HL-60 (cell line): Measurements from ENCODE around the gene RNGTT.

Source experiments
- DNase-seq, 2 experiments: peaks; one replicate each; pipeline ENCODE4 v3.0.0-alpha.2; 2010 to 2020; ENCODE audit warnings: low read depth in 1 of 2, low spot score in 1 of 2
- H3K27ac ChIP-seq: fragments of 250-450 bp; sonication (Bioruptor Pico); replicated peaks from 2 replicates; pipeline ENCODE4 v1.5.1; 2020; ENCODE audit warnings: mild to moderate bottlenecking, moderate library complexity
- H3K27me3 ChIP-seq: fragments of 250-450 bp; sonication (Bioruptor Pico); 2 replicates; pipeline ENCODE4 v1.5.1; 2021; ENCODE audit warnings: mild to moderate bottlenecking, moderate library complexity; ENCODE audit not compliant: insufficient read depth, poor library complexity, severe bottlenecking
- H3K4me3 ChIP-seq: replicated peaks from 2 replicates; pipeline ENCODE4 v1.5.1; 2011; ENCODE audit warnings: mild to moderate bottlenecking, control low read depth, low read length; ENCODE audit not compliant: insufficient read depth
- GABPA ChIP-seq: IDR thresholded peaks from 2 replicates; pipeline ENCODE4 v1.6.1; 2012; ENCODE audit warnings: low read depth
- POLR2AphosphoS5 ChIP-seq: IDR thresholded peaks from 2 replicates; pipeline ENCODE4 v1.6.1; 2012; ENCODE audit warnings: low read depth
- SPI1 ChIP-seq: IDR thresholded peaks from 2 replicates; pipeline ENCODE4 v1.6.1; 2012; ENCODE audit warnings: low read depth, mild to moderate bottlenecking, borderline replicate concordance
- TF ChIP-seq, protein P1 (sequence below): IDR thresholded peaks from 2 replicates; pipeline ENCODE4 v1.6.1; 2012; ENCODE audit warnings: low read depth; ENCODE audit not compliant: insufficient replicate concordance
- TF ChIP-seq, protein P2 (sequence below): IDR thresholded peaks from one replicate; pipeline ENCODE4 v1.5.1; 2011; ENCODE audit warnings: low read length, control low read depth, inconsistent platforms; ENCODE audit not compliant: insufficient read depth

The RNGTT gene

DNA sequence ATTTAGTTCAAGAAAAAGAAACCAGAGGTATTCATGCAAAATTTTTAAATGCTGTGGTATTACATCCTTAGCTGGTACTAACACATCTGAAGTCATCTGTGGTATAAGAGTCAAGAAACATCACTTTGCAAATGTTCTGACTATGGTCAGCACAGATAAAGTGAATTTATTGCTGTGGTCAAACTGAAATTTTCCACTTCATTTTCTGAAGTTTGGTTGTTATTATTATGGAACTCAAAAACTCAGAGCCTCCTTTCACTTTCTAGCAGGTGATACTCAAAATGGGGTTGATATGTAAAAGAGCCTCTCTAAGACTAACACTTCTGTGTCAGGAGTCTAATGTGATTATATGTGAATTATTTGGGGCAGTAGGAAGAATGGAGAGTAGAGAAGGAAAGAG is 257.8 kb downstream of the RNGTT start:
- H3K27me3 ChIP-seq = no peaks in the 10 kb centered on the region
- H3K4me3 ChIP-seq = no peak overlapping the region
- no peak for DNase-seq
- H3K27ac ChIP-seq = no peak overlapping the region
- TF ChIP-seq SPI1 = no peak

DNA sequence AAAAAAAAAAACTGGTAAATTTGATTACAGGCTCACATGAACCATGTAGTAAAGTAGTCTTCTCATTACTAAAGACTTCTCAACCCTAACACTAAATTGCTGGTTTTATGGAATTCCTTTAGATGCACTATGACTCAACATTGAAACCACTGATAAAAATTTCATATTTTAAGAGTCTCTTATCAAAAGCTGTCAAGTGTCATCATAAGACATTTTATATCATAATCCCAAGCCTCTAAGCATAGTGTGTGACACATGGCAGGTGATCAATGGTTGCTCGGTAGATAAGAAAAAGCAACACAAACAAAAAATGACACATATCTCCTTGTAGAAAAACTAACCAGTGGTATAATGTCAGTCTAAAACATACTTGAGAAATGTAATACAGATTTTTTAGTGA is 258.4 kb downstream of the RNGTT start:
- no peak for DNase-seq
- TF ChIP-seq, protein P1, sequence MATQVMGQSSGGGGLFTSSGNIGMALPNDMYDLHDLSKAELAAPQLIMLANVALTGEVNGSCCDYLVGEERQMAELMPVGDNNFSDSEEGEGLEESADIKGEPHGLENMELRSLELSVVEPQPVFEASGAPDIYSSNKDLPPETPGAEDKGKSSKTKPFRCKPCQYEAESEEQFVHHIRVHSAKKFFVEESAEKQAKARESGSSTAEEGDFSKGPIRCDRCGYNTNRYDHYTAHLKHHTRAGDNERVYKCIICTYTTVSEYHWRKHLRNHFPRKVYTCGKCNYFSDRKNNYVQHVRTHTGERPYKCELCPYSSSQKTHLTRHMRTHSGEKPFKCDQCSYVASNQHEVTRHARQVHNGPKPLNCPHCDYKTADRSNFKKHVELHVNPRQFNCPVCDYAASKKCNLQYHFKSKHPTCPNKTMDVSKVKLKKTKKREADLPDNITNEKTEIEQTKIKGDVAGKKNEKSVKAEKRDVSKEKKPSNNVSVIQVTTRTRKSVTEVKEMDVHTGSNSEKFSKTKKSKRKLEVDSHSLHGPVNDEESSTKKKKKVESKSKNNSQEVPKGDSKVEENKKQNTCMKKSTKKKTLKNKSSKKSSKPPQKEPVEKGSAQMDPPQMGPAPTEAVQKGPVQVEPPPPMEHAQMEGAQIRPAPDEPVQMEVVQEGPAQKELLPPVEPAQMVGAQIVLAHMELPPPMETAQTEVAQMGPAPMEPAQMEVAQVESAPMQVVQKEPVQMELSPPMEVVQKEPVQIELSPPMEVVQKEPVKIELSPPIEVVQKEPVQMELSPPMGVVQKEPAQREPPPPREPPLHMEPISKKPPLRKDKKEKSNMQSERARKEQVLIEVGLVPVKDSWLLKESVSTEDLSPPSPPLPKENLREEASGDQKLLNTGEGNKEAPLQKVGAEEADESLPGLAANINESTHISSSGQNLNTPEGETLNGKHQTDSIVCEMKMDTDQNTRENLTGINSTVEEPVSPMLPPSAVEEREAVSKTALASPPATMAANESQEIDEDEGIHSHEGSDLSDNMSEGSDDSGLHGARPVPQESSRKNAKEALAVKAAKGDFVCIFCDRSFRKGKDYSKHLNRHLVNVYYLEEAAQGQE = no peak
- TF ChIP-seq SPI1 (no peak), POLR2AphosphoS5 (no peak), GABPA (no peak)
- TF ChIP-seq, protein P2, sequence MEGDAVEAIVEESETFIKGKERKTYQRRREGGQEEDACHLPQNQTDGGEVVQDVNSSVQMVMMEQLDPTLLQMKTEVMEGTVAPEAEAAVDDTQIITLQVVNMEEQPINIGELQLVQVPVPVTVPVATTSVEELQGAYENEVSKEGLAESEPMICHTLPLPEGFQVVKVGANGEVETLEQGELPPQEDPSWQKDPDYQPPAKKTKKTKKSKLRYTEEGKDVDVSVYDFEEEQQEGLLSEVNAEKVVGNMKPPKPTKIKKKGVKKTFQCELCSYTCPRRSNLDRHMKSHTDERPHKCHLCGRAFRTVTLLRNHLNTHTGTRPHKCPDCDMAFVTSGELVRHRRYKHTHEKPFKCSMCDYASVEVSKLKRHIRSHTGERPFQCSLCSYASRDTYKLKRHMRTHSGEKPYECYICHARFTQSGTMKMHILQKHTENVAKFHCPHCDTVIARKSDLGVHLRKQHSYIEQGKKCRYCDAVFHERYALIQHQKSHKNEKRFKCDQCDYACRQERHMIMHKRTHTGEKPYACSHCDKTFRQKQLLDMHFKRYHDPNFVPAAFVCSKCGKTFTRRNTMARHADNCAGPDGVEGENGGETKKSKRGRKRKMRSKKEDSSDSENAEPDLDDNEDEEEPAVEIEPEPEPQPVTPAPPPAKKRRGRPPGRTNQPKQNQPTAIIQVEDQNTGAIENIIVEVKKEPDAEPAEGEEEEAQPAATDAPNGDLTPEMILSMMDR = no peak
- H3K4me3 ChIP-seq = no peak overlapping the region
- no peak overlapping the region for H3K27ac ChIP-seq
- no peaks in the 10 kb centered on the region for H3K27me3 ChIP-seq

DNA sequence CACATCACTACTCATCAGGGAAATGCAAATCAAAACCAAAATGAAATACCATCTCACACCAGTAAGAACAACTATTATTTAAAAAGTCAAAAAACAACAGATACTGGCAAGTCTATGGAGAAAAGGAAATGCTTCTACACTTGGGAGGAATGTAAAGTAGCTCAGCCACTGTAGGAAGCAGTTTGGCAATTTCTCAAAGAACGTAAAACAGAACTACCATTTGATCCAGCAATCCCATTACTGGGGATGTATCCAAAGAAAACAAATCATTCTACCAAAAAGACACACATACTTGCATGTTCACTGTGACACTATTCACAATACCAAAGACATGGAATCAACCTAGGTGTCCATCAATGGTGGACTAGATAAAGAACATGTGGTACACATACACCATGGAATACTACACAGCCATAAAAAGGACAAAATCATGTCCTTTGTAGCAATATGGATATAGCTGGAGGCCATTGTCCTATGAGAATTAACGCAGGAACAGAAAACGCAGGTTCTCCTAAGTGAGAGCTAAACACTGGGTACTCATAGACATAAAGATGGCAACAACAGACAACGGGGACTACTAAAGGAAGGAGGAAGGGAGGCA is 260.4 kb downstream of the RNGTT start:
- Histone ChIP-seq H3K4me3 (no peak overlapping the region), H3K27me3 (no peaks in the 10 kb centered on the region), H3K27ac (no peak overlapping the region)
- TF ChIP-seq GABPA (no peak), POLR2AphosphoS5 (no peak), SPI1 (no peak)
- TF ChIP-seq, protein P2 = no peak
- TF ChIP-seq, protein P1 = no peak
- no peak for DNase-seq

DNA sequence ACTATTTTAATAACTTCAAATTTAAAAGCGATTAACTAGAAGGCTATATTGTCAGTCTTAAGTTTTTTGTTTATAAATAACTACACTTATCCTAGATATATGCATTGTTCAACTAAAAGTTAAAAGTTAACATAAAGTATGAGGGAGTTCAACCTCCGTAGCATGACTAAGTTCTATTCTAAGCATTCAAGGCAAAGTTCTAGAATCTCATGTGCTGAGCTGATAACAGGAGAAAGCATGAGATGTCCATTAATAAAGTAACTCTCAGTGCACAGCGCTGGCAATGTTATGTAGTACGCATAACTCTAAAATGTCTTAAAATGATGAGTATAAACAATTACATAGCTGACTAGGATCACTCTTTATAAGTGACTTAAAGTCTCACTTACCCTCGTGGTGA is 264.8 kb downstream of the RNGTT start:
- H3K27me3 ChIP-seq = no peaks in the 10 kb centered on the region
- DNase-seq = no peak
- TF ChIP-seq POLR2AphosphoS5 (no peak), SPI1 (no peak), GABPA (no peak)
- TF ChIP-seq, protein P1 = no peak
- TF ChIP-seq, protein P2 = no peak
- no peak overlapping the region for H3K4me3 ChIP-seq
- H3K27ac ChIP-seq = no peak overlapping the region
